Activated T-helper 17 cell treated with anti-CD3 and anti-CD28 coated beads, Interleukin-2, amount 50 U/mL, for 72 hours (primary cell): Measurements from ENCODE around the gene CCNB2. TPM values are rescaled to one million over a fixed set of nuclear protein-coding genes. Genes with fewer than 3 reads are reported as not detected.

Source experiments
- ATAC-seq: fragments of 150-1000 bp; cut with Tn5 transposase; replicated peaks from 2 replicates; pipeline ENCODE4 v1.10.0; 2021; ENCODE audit warnings: mild to moderate bottlenecking, moderate library complexity
- H3K27ac Mint-ChIP-seq: one replicate; pipeline ENCODE4 v1.8.0; 2022; ENCODE audit warnings: mixed read lengths
- H3K27me3 Mint-ChIP-seq: one replicate; pipeline ENCODE4 v1.8.0; 2022; ENCODE audit warnings: mixed read lengths
- H3K36me3 Mint-ChIP-seq: one replicate; pipeline ENCODE4 v1.8.0; 2022; ENCODE audit warnings: low read depth, mild to moderate bottlenecking, mixed read lengths
- H3K4me1 Mint-ChIP-seq: one replicate; pipeline ENCODE4 v1.8.0; 2022; ENCODE audit warnings: mixed read lengths
- H3K4me3 Mint-ChIP-seq: one replicate; pipeline ENCODE4 v1.8.0; 2022; ENCODE audit warnings: mild to moderate bottlenecking, mixed read lengths
- H3K9me3 Mint-ChIP-seq: one replicate; pipeline ENCODE4 v1.8.0; 2022; ENCODE audit warnings: mixed read lengths
- total RNA-seq, 2 donors: library from RNA; stranded (reverse); gene quantifications; one replicate each; pipeline ENCODE4 v1.2.3, GENCODE V29; 2022

The CCNB2 gene
- total RNA-seq, 2 donors from 2014 or later = 68.5 to 72.8 TPM

- Mint-ChIP-seq H3K27ac (no peak overlapping the region), H3K4me1 (no peaks in the 10 kb centered on the region), H3K36me3 (no peaks in the 10 kb centered on the region), H3K4me3 (no peak overlapping the region), H3K9me3 (no peaks in the 10 kb centered on the region), H3K27me3 (no peaks in the 10 kb centered on the region)
- no peak for ATAC-seq
Measured at GRCh38 chr15:59166601-59167265, 61.8 kb downstream of the CCNB2 start.

GRCh38 chr15:59168536-59168935, 63.6 kb downstream of the CCNB2 start:
- no peaks in the 10 kb centered on the region for H3K4me1 Mint-ChIP-seq
- no peak overlapping the region for H3K27ac Mint-ChIP-seq
- no peaks in the 10 kb centered on the region for H3K36me3 Mint-ChIP-seq
- no peaks in the 10 kb centered on the region for H3K9me3 Mint-ChIP-seq
- ATAC-seq = no peak
- no peak overlapping the region for H3K4me3 Mint-ChIP-seq
- H3K27me3 Mint-ChIP-seq = no peaks in the 10 kb centered on the region

- peak; percentile 75 for ATAC-seq
- Mint-ChIP-seq H3K27ac (peak overlapping the region; percentile 34), H3K36me3 (no peaks in the 10 kb centered on the region), H3K9me3 (no peaks in the 10 kb centered on the region), H3K27me3 (no peaks in the 10 kb centered on the region), H3K4me3 (no peak overlapping the region), H3K4me1 (no peaks in the 10 kb centered on the region)
Measured at GRCh38 chr15:59169251-59169708, 64.3 kb downstream of the CCNB2 start.

- Mint-ChIP-seq H3K4me1 (no peaks in the 10 kb centered on the region), H3K36me3 (no peaks in the 10 kb centered on the region), H3K27ac (no peak overlapping the region), H3K9me3 (no peaks in the 10 kb centered on the region), H3K4me3 (no peak overlapping the region), H3K27me3 (no peaks in the 10 kb centered on the region)
- ATAC-seq = no peak
Measured at GRCh38 chr15:59170295-59171066, 65.5 kb downstream of the CCNB2 start.

GRCh38 chr15:59171067-59171397, 66.1 kb downstream of the CCNB2 start:
- Mint-ChIP-seq H3K4me1 (no peaks in the 10 kb centered on the region), H3K27ac (no peak overlapping the region), H3K36me3 (no peaks in the 10 kb centered on the region), H3K27me3 (no peaks in the 10 kb centered on the region), H3K9me3 (no peaks in the 10 kb centered on the region), H3K4me3 (no peak overlapping the region)
- no peak for ATAC-seq

GRCh38 chr15:59172289-59172901, 67.4 kb downstream of the CCNB2 start:
- no peaks in the 10 kb centered on the region for H3K36me3 Mint-ChIP-seq
- H3K27me3 Mint-ChIP-seq = peaks cover 4% of the 10 kb centered on the region
- ATAC-seq = no peak
- H3K27ac Mint-ChIP-seq = no peak overlapping the region
- H3K4me3 Mint-ChIP-seq = no peak overlapping the region
- peaks cover 2% of the 10 kb centered on the region for H3K4me1 Mint-ChIP-seq
- no peaks in the 10 kb centered on the region for H3K9me3 Mint-ChIP-seq

- no peaks in the 10 kb centered on the region for H3K36me3 Mint-ChIP-seq
- H3K4me1 Mint-ChIP-seq = peaks cover 4% of the 10 kb centered on the region
- H3K27me3 Mint-ChIP-seq = peaks cover 8% of the 10 kb centered on the region
- no peak overlapping the region for H3K27ac Mint-ChIP-seq
- no peaks in the 10 kb centered on the region for H3K9me3 Mint-ChIP-seq
- no peak for ATAC-seq
- H3K4me3 Mint-ChIP-seq = no peak overlapping the region
Measured at GRCh38 chr15:59173194-59173593, 68.2 kb downstream of the CCNB2 start.

GRCh38 chr15:59174151-59174834, 69.3 kb downstream of the CCNB2 start:
- peaks cover 13% of the 10 kb centered on the region for H3K27me3 Mint-ChIP-seq
- H3K27ac Mint-ChIP-seq = no peak overlapping the region
- peaks cover 4% of the 10 kb centered on the region for H3K4me1 Mint-ChIP-seq
- no peaks in the 10 kb centered on the region for H3K36me3 Mint-ChIP-seq
- ATAC-seq = no peak
- no peak overlapping the region for H3K4me3 Mint-ChIP-seq
- no peaks in the 10 kb centered on the region for H3K9me3 Mint-ChIP-seq

Other genes with a start within 250 kb of the CCNB2 start
- 10 to 100 TPM; 62.8 to 94.6 TPM for gene SLTM, start 171.5 kb upstream of the CCNB2 start, total RNA-seq
- gene RNF111, start 117.5 kb upstream of the CCNB2 start, total RNA-seq = 10 to 100 TPM; 28.9 to 46.2 TPM
- not detected for gene LDHAL6B, start 101.7 kb downstream of the CCNB2 start, total RNA-seq